Activated CD4-positive, alpha-beta T cell treated with anti-CD3 and anti-CD28 coated beads for 4 hours (primary cell): ENCODE measurements around the gene CEP78.
A peak's percentile ranks its signal among the peaks of the same experiment; 100 is the strongest.
"Not testable (repeated sequence)": the region's sequence is repeated elsewhere in the genome, so short reads cannot be mapped to it uniquely, and the experiment has no call there.

Source experiments
- DNase-seq, 2 donors: peaks; one replicate each; pipeline ENCODE4 v3.0.0-alpha.2; 2020

CEP78 gene

GRCh38 chr9:78235762-78236550 lies at the start of gene CEP78:
TSS of gene CEP78 (plus strand) at chr9:78236075. CDS start at chr9:78236351, 276 bp downstream.
- peak; percentile 83 to 85 for DNase-seq

- no peak for DNase-seq
Measured at GRCh38 chr9:78187763-78188484, 48.0 kb upstream of the CEP78 start.

GRCh38 chr9:78188594-78188993 lies 47.3 kb upstream of the CEP78 start:
- DNase-seq = no peak

- DNase-seq = no peak
Measured at GRCh38 chr9:78189001-78189400, 46.9 kb upstream of the CEP78 start.

- DNase-seq = no peak
Measured at GRCh38 chr9:78189461-78189860, 46.4 kb upstream of the CEP78 start.

- DNase-seq = no peak
Measured at GRCh38 chr9:78191931-78192330, 43.9 kb upstream of the CEP78 start.

- DNase-seq = no peak
Measured at GRCh38 chr9:78196258-78196657, 39.6 kb upstream of the CEP78 start.

- peak; percentile 48 to 58 for DNase-seq
Measured at GRCh38 chr9:78201158-78201777, 34.6 kb upstream of the CEP78 start.

- no peak for DNase-seq
Measured at GRCh38 chr9:78207319-78207718, 28.6 kb upstream of the CEP78 start.

GRCh38 chr9:78207901-78208300 lies 28.0 kb upstream of the CEP78 start:
- no peak for DNase-seq

GRCh38 chr9:78209127-78209526 lies 26.7 kb upstream of the CEP78 start:
- no peak for DNase-seq

GRCh38 chr9:78210841-78211301 lies 25.0 kb upstream of the CEP78 start:
- DNase-seq = no peak

- DNase-seq = no peak
Measured at GRCh38 chr9:78212868-78213267, 23.0 kb upstream of the CEP78 start.

GRCh38 chr9:78213712-78214111 lies 22.2 kb upstream of the CEP78 start:
- no peak for DNase-seq

- no peak for DNase-seq
Measured at GRCh38 chr9:78214492-78214891, 21.4 kb upstream of the CEP78 start.

GRCh38 chr9:78215706-78216105 lies 20.2 kb upstream of the CEP78 start:
- DNase-seq = no peak

GRCh38 chr9:78218890-78219289 lies 17.0 kb upstream of the CEP78 start:
- DNase-seq = no peak

- DNase-seq = no peak
Measured at GRCh38 chr9:78221425-78221824, 14.4 kb upstream of the CEP78 start.

- not testable (repeated sequence) for DNase-seq
Measured at GRCh38 chr9:78221841-78222240, 14.0 kb upstream of the CEP78 start.

GRCh38 chr9:78230761-78231160 lies 5.1 kb upstream of the CEP78 start:
- no peak for DNase-seq

- DNase-seq = not testable (repeated sequence)
Measured at GRCh38 chr9:78232471-78232870, 3.4 kb upstream of the CEP78 start.

GRCh38 chr9:78234810-78235209 lies 1.1 kb upstream of the CEP78 start:
- DNase-seq = no peak

- DNase-seq = no peak
Measured at GRCh38 chr9:78235256-78235761, 566 bp upstream of the CEP78 start.

GRCh38 chr9:78236551-78236910 lies 656 bp downstream of the CEP78 start:
- DNase-seq = no peak
